ENCODE results near the gene MOGAT1.
"Not testable (repeated sequence)": the region's sequence is repeated elsewhere in the genome, so short reads cannot be mapped to it uniquely, and the experiment has no call there.

MOGAT1 gene

GRCh38 chr2:222745836-222746559 lies 74.5 kb downstream of the MOGAT1 start:
- DNase-seq, result no peak

GRCh38 chr2:222747526-222748160 lies 76.2 kb downstream of the MOGAT1 start:
- DNase-seq, result no peak

- DNase-seq, result no peak
Measured at GRCh38 chr2:222750533-222750932, 79.1 kb downstream of the MOGAT1 start.

DNA sequence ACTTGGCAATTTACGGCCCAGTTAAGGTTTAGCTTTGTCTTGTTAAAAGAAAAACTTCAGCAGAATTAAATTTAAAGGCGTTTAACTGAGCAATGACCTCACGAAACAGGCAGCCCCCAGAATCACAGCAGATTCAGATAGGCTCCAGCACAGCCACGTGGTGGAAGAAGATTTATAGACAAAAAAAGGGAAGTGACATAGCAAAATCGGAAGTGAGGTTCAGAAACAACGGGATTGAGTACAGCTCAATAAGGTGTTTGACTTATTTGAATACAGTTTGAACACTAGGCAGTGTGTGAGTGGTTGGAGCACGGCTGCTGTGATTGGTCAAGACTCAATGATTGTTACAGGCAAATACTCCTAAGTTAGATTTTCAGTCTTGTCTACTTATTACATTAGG lies 79.8 kb downstream of the MOGAT1 start:
- DNase-seq, result no peak

GRCh38 chr2:222751821-222752719 lies 80.6 kb downstream of the MOGAT1 start:
- no peak for DNase-seq

- DNase-seq, result no peak
Measured at GRCh38 chr2:222752746-222753145, 81.3 kb downstream of the MOGAT1 start.

GRCh38 chr2:222753251-222753824 lies 81.9 kb downstream of the MOGAT1 start:
- DNase-seq, result no peak

DNA sequence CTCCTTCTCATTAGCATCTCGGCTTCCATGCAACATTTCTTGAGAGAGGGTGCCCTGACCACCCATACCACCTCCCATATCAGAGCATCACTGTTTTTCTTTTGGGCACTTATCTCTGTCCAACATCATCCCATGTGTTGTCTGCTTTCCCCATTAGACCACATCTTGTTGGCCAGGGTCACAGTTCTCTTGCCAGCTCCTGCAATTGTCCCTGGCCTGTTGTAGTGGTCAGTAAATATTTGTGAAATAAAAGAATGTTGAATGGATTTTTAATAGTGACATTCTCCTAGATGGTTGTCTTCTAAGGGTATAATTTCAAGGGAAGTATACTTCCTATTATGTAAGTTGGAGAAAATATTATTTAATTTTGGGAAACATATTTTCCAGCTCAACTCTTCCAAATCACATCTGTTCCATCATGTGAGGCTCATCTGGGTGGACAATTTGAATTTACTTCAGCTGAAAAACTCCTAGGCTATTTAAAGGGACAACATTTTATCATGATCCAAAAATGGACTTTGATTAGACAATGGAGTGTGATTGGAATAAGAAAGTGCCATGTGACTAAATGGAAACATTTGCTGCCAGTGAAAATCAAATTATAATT lies 83.0 kb downstream of the MOGAT1 start:
- no peak for DNase-seq

DNA sequence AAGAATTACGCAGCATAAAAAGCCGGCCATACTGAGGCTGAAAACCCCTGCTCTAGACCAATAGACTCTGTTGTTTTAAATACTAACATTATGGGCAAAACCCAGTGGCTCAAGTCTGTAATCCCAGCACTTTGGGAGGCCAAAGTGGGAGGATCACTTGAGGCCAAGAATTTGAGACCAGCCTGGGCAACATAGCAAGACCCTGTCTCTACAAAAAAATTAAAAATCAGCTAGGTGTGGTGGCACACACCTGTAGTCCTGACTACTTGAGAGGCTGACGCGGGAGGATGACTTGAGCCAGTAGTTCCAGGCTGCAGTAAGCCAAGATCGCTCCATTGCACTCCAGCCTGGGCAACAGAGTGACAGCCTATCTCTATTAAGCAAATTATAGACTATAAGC lies 84.1 kb downstream of the MOGAT1 start:
- DNase-seq, result not testable (repeated sequence)

- DNase-seq, result no peak
Measured at GRCh38 chr2:222756362-222756831, 84.9 kb downstream of the MOGAT1 start.

- no peak for DNase-seq
Measured at GRCh38 chr2:222756951-222757650, 85.6 kb downstream of the MOGAT1 start.

Data from NCI-H1436 treated with DMSO at 0.1 percent for 48 hours (cell line).